HL-60 (cell line): Measurements from ENCODE around the gene MYCBP.
A peak's percentile ranks its signal among the peaks of the same experiment; 100 is the strongest.
"Not testable (repeated sequence)": the region's sequence is repeated elsewhere in the genome, so short reads cannot be mapped to it uniquely, and the experiment has no call there.

Experiments
- DNase-seq, 2 experiments: peaks; one replicate each; pipeline ENCODE4 v3.0.0-alpha.2; 2010 to 2020; ENCODE audit warnings: low read depth in 1 of 2, low spot score in 1 of 2
- H3K27ac ChIP-seq: fragments of 250-450 bp; sonication (Bioruptor Pico); replicated peaks from 2 replicates; pipeline ENCODE4 v1.5.1; 2020; ENCODE audit warnings: mild to moderate bottlenecking, moderate library complexity
- H3K27me3 ChIP-seq: fragments of 250-450 bp; sonication (Bioruptor Pico); 2 replicates; pipeline ENCODE4 v1.5.1; 2021; ENCODE audit warnings: mild to moderate bottlenecking, moderate library complexity; ENCODE audit not compliant: insufficient read depth, poor library complexity, severe bottlenecking
- H3K4me3 ChIP-seq: replicated peaks from 2 replicates; pipeline ENCODE4 v1.5.1; 2011; ENCODE audit warnings: mild to moderate bottlenecking, control low read depth, low read length; ENCODE audit not compliant: insufficient read depth
- GABPA ChIP-seq: IDR thresholded peaks from 2 replicates; pipeline ENCODE4 v1.6.1; 2012; ENCODE audit warnings: low read depth
- POLR2AphosphoS5 ChIP-seq: IDR thresholded peaks from 2 replicates; pipeline ENCODE4 v1.6.1; 2012; ENCODE audit warnings: low read depth
- SPI1 ChIP-seq: IDR thresholded peaks from 2 replicates; pipeline ENCODE4 v1.6.1; 2012; ENCODE audit warnings: low read depth, mild to moderate bottlenecking, borderline replicate concordance
- TF ChIP-seq, protein P1 (sequence below): IDR thresholded peaks from one replicate; pipeline ENCODE4 v1.5.1; 2011; ENCODE audit warnings: low read length, control low read depth, inconsistent platforms; ENCODE audit not compliant: insufficient read depth
- TF ChIP-seq, protein P2 (sequence below): IDR thresholded peaks from 2 replicates; pipeline ENCODE4 v1.6.1; 2012; ENCODE audit warnings: low read depth; ENCODE audit not compliant: insufficient replicate concordance

The MYCBP gene

DNA sequence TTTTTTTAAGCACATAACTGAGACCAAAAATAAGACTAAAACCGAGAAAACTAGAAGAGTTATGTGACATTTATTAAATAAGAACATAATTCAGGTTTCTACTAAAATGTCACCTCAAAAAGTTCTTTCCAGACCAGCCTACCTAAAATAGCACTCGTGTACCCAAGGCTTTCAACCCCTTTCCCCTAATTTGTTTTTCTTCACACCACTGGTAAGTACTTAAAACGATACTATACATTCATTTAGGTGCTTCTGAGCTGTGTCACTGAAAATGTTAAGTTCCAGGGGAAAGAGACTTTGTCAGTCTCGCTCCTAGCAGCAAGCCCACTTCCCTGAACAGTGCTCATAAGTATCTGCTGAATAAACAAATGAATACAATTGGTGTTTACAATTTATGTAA lies 20.4 kb downstream of the MYCBP start:
- no peak for TF ChIP-seq SPI1
- TF ChIP-seq POLR2AphosphoS5, result no peak
- H3K27me3 ChIP-seq, result no peaks in the 10 kb centered on the region
- DNase-seq, result no peak
- no peak overlapping the region for H3K4me3 ChIP-seq
- no peak overlapping the region for H3K27ac ChIP-seq

DNA sequence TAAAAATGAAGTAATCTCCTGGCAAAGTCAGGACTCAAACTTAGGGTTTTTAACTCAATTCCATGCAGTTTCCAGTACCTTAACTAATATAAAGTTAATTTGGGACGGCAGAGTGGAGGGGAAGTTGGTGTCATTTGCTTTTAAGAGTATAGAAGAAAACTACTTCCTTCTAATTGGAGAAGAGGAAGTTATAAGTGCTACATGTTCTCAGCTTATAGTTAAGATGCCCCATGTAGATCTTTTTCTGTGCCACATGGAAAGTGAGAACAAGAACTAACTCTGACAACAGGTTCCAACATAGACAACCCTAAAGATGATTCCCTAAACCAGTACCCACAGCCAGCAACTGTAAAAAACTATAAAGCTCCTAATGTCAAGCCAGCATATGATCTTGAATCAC lies 25.1 kb downstream of the MYCBP start:
- TF ChIP-seq, protein P1, sequence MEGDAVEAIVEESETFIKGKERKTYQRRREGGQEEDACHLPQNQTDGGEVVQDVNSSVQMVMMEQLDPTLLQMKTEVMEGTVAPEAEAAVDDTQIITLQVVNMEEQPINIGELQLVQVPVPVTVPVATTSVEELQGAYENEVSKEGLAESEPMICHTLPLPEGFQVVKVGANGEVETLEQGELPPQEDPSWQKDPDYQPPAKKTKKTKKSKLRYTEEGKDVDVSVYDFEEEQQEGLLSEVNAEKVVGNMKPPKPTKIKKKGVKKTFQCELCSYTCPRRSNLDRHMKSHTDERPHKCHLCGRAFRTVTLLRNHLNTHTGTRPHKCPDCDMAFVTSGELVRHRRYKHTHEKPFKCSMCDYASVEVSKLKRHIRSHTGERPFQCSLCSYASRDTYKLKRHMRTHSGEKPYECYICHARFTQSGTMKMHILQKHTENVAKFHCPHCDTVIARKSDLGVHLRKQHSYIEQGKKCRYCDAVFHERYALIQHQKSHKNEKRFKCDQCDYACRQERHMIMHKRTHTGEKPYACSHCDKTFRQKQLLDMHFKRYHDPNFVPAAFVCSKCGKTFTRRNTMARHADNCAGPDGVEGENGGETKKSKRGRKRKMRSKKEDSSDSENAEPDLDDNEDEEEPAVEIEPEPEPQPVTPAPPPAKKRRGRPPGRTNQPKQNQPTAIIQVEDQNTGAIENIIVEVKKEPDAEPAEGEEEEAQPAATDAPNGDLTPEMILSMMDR, result no peak
- TF ChIP-seq SPI1, result peak; percentile 44; the same call in 1 of the 2 replicates
- no peaks in the 10 kb centered on the region for H3K27me3 ChIP-seq
- H3K27ac ChIP-seq, result peak overlapping the region; percentile 49
- DNase-seq, result peak; percentile 37 to 48
- H3K4me3 ChIP-seq, result no peak overlapping the region

DNA sequence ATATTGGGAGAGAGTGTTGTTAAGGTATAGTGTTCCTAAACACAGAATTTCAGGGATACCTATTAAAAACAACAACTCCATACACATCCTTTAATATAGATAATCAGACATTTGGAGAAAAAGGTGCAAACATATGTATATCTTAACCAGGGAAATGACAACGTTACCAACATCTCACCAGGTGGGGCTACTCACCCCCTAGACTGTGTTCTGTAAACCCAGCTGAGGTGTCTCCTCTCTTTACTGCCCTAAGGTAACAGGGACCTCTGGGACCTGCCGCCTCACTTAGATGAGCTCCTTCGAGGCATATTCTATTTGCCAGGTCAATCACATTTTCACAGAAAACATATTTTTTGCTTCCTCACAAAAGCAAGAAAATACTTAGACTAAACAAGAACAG lies 26.9 kb downstream of the MYCBP start:
- no peak overlapping the region for H3K27ac ChIP-seq
- DNase-seq, result no peak
- no peak for TF ChIP-seq GABPA
- TF ChIP-seq, protein P1, result no peak
- TF ChIP-seq POLR2AphosphoS5, result no peak
- TF ChIP-seq, protein P2, sequence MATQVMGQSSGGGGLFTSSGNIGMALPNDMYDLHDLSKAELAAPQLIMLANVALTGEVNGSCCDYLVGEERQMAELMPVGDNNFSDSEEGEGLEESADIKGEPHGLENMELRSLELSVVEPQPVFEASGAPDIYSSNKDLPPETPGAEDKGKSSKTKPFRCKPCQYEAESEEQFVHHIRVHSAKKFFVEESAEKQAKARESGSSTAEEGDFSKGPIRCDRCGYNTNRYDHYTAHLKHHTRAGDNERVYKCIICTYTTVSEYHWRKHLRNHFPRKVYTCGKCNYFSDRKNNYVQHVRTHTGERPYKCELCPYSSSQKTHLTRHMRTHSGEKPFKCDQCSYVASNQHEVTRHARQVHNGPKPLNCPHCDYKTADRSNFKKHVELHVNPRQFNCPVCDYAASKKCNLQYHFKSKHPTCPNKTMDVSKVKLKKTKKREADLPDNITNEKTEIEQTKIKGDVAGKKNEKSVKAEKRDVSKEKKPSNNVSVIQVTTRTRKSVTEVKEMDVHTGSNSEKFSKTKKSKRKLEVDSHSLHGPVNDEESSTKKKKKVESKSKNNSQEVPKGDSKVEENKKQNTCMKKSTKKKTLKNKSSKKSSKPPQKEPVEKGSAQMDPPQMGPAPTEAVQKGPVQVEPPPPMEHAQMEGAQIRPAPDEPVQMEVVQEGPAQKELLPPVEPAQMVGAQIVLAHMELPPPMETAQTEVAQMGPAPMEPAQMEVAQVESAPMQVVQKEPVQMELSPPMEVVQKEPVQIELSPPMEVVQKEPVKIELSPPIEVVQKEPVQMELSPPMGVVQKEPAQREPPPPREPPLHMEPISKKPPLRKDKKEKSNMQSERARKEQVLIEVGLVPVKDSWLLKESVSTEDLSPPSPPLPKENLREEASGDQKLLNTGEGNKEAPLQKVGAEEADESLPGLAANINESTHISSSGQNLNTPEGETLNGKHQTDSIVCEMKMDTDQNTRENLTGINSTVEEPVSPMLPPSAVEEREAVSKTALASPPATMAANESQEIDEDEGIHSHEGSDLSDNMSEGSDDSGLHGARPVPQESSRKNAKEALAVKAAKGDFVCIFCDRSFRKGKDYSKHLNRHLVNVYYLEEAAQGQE, result no peak
- TF ChIP-seq SPI1, result no peak
- no peaks in the 10 kb centered on the region for H3K27me3 ChIP-seq
- no peak overlapping the region for H3K4me3 ChIP-seq

DNA sequence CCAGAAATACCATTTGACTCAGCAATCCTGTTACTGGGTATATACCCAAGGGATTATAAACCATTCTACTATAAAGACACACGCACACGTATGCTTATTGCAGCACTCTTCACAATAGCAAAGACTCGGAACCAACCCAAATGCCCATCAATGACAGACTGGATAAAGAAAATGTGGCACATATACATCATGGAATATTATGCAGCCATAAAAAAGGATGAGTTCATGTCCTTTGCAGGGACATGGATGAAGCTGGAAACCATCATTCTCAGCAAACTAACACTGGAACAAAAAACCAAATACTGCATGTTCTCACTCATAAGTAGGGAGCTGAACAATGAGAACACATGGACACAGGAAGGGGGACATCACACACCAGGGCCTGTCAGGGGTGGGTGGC lies 28.1 kb downstream of the MYCBP start:
- not testable (repeated sequence) for H3K4me3 ChIP-seq, H3K27me3 ChIP-seq, DNase-seq, H3K27ac ChIP-seq

DNA sequence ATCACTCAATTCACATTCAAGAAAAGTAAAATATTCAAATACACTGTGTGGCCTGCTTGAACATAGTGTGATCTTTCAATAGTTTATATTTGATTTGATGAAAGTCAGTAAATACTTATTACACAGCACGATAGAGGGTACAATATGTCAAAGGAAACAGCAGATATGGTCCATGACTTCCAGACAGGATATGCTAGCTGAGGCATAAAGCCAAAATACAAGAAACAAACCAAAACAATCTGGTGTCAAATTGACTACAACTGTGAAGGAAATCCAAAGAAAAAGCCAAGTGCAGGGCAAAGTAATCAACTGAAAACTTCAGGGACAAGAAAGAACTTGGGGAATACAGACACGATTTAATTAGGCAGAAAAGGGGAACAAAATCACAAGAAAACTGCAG lies 32.9 kb downstream of the MYCBP start:
- H3K4me3 ChIP-seq, result no peak overlapping the region
- H3K27ac ChIP-seq, result no peak overlapping the region
- TF ChIP-seq, protein P2, result no peak
- TF ChIP-seq SPI1, result no peak
- TF ChIP-seq, protein P1, result no peak
- TF ChIP-seq GABPA, result no peak
- no peak for TF ChIP-seq POLR2AphosphoS5
- no peak for DNase-seq
- no peaks in the 10 kb centered on the region for H3K27me3 ChIP-seq
